Measurements from ENCODE around the gene PCDHGA1. TPM values are rescaled to one million over a fixed set of nuclear protein-coding genes. Genes with fewer than 3 reads are reported as not detected.
A peak's percentile ranks its signal among the peaks of the same experiment; 100 is the strongest.

The PCDHGA1 gene
- polyA plus RNA-seq, 3 donors, result not detected

DNA sequence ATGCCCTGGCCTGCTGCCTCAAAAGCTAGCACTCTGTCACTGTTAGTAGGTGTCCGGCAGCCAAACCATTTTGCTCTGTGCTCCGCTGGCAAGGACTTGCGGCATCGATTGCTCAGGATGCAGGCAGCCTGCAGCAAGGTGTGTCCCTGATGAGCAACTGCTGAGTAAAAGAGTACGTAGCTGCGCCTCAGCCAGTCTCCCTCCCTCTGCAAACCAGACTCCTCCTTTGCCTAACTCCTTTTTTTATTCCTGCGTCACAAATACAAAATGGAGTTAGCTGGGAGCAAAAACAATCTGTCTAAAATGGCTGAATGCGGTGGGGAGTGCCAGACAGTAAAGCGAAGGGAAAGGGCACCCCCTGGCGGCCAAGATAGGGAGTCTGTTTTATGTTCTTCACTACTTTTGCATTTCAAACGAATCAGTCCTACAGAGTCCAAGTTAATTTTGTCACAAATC is 227.4 kb downstream of the PCDHGA1 start:
- H3K4me1 Mint-ChIP-seq, result peaks cover 3% of the 10 kb centered on the region
- H3K4me3 Mint-ChIP-seq, result no peak overlapping the region
- H3K27ac ChIP-seq (ENCODE audit: low read depth in 1 of 2, low read length in 2 of 2), result no peak overlapping the region
- H3K9me3 Mint-ChIP-seq, result no peaks in the 10 kb centered on the region
- no peaks in the 10 kb centered on the region for H3K4me1 ChIP-seq (ENCODE audit: control insufficient read depth in 1 of 2, insufficient read depth in 2 of 2, low read length in 2 of 2)
- no peaks in the 10 kb centered on the region for H3K27me3 Mint-ChIP-seq (ENCODE audit: low read depth in 3 of 3)
- H3K4me3 ChIP-seq (replicated peaks in 1 of 3; ENCODE audit: low read depth in 2 of 3, low read length in 3 of 3), result no peak overlapping the region
- 100% methylated on average over 4 of the region's 11 CpGs for WGBS (ENCODE audit: insufficient coverage)
- no peak overlapping the region for H2AFZ ChIP-seq (ENCODE audit: insufficient read depth, low read depth, low read length, poor library complexity, severe bottlenecking)
- peaks cover 83% of the 10 kb centered on the region for H4K20me1 ChIP-seq (ENCODE audit: insufficient read depth, low read length)
- TF ChIP-seq, protein P1, sequence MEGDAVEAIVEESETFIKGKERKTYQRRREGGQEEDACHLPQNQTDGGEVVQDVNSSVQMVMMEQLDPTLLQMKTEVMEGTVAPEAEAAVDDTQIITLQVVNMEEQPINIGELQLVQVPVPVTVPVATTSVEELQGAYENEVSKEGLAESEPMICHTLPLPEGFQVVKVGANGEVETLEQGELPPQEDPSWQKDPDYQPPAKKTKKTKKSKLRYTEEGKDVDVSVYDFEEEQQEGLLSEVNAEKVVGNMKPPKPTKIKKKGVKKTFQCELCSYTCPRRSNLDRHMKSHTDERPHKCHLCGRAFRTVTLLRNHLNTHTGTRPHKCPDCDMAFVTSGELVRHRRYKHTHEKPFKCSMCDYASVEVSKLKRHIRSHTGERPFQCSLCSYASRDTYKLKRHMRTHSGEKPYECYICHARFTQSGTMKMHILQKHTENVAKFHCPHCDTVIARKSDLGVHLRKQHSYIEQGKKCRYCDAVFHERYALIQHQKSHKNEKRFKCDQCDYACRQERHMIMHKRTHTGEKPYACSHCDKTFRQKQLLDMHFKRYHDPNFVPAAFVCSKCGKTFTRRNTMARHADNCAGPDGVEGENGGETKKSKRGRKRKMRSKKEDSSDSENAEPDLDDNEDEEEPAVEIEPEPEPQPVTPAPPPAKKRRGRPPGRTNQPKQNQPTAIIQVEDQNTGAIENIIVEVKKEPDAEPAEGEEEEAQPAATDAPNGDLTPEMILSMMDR (IDR thresholded peaks at IDR 0.05), result peak; percentile 88
- intact Hi-C loops (cut with micrococcal nuclease), result loop anchor here in 1 of 2 donors (5.0 kb wide), 1 partner anchor 135 kb away; the partner anchor contains the start of gene PCDHGA11
- H3K9ac ChIP-seq (ENCODE audit: insufficient read depth, low read length, poor library complexity, severe bottlenecking), result no peak overlapping the region
- peak overlapping the region in 5 of 7 donors; percentile 18 to 88 (median 50) for H3K27ac Mint-ChIP-seq
- H3K36me3 Mint-ChIP-seq, result peaks cover 84 to 98% of the 10 kb centered on the region in 2 donors
- DNase-seq, result peak; percentile 50 to 65 (median 51)
- peaks cover 81 to 96% of the 10 kb centered on the region in 2 donors for H3K36me3 ChIP-seq (replicated peaks in 1 of 2; ENCODE audit: control insufficient read depth in 1 of 2, insufficient read depth in 2 of 2, low read length in 2 of 2)
- no peak overlapping the region for H3K4me2 ChIP-seq (replicated peaks; ENCODE audit: extremely low read depth, low read length, poor library complexity, severe bottlenecking)
- H3K27me3 ChIP-seq (ENCODE audit: control insufficient read depth in 2 of 2, insufficient read depth in 2 of 2, low read length in 2 of 2), result no peaks in the 10 kb centered on the region
- H3K9me3 ChIP-seq (replicated peaks in 1 of 2; ENCODE audit: control insufficient read depth in 1 of 2, insufficient read depth in 1 of 2, low read length in 2 of 2), result no peaks in the 10 kb centered on the region
- H3K79me2 ChIP-seq (ENCODE audit: insufficient read depth, low read length), result peaks cover 16% of the 10 kb centered on the region

DNA sequence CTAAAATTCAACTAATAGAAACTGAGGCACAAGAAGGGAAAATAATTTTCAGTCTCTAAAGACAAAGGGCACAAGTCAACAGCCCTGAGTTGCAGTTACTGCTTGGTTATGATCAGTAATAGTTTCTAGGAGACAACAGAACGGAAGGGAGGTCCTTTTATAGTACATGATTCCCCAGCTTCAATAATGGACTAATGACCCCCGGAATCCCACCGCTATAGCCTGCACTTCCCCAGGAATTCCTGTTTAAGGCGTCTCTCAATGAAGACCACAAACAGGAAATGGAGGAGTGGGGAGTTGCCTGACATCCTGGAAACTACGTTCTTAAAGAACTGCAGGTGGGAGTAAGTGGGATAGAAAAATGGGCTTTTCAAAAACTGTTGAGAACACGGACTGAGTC is 227.8 kb downstream of the PCDHGA1 start:
- Histone ChIP-seq H4K20me1 (ENCODE audit: insufficient read depth, low read length) (peaks cover 83% of the 10 kb centered on the region), H3K9me3 (replicated peaks in 1 of 2; ENCODE audit: control insufficient read depth in 1 of 2, insufficient read depth in 1 of 2, low read length in 2 of 2) (no peaks in the 10 kb centered on the region), H2AFZ (ENCODE audit: insufficient read depth, low read depth, low read length, poor library complexity, severe bottlenecking) (no peak overlapping the region), H3K27me3 (ENCODE audit: control insufficient read depth in 2 of 2, insufficient read depth in 2 of 2, low read length in 2 of 2) (no peaks in the 10 kb centered on the region), H3K36me3 (replicated peaks in 1 of 2; ENCODE audit: control insufficient read depth in 1 of 2, insufficient read depth in 2 of 2, low read length in 2 of 2) (peaks cover 84 to 96% of the 10 kb centered on the region in 2 donors), H3K4me2 (replicated peaks; ENCODE audit: extremely low read depth, low read length, poor library complexity, severe bottlenecking) (no peak overlapping the region), H3K4me1 (ENCODE audit: control insufficient read depth in 1 of 2, insufficient read depth in 2 of 2, low read length in 2 of 2) (no peaks in the 10 kb centered on the region), H3K27ac (ENCODE audit: low read depth in 1 of 2, low read length in 2 of 2) (no peak overlapping the region), H3K9ac (ENCODE audit: insufficient read depth, low read length, poor library complexity, severe bottlenecking) (no peak overlapping the region), H3K4me3 (replicated peaks in 1 of 3; ENCODE audit: low read depth in 2 of 3, low read length in 3 of 3) (no peak overlapping the region), H3K79me2 (ENCODE audit: insufficient read depth, low read length) (peaks cover 20% of the 10 kb centered on the region)
- peaks cover 3% of the 10 kb centered on the region for H3K4me1 Mint-ChIP-seq
- intact Hi-C loops (cut with micrococcal nuclease), result loop anchor here in 1 of 2 donors (5.0 kb wide), 1 partner anchor 136 kb away; the partner anchor contains the start of gene PCDHGA11
- peak overlapping the region in 1 of 7 donors; percentile 78 for H3K27ac Mint-ChIP-seq
- peaks cover 85 to 98% of the 10 kb centered on the region in 2 donors for H3K36me3 Mint-ChIP-seq
- DNase-seq, result no peak
- WGBS (ENCODE audit: insufficient coverage), result 56% methylated on average over 2 of the region's 6 CpGs
- H3K4me3 Mint-ChIP-seq, result no peak overlapping the region
- no peaks in the 10 kb centered on the region for H3K27me3 Mint-ChIP-seq (ENCODE audit: low read depth in 3 of 3)
- TF ChIP-seq, protein P1 (IDR thresholded peaks at IDR 0.05), result peak; percentile 53
- H3K9me3 Mint-ChIP-seq, result no peaks in the 10 kb centered on the region

Measured in CD14-positive monocyte (primary cell).